Endodermal cell (in vitro differentiated cells): ENCODE measurements around the gene NAALADL2. TPM values are rescaled to one million over a fixed set of nuclear protein-coding genes. Genes with fewer than 3 reads are reported as not detected.

Experiments
- DNase-seq: peaks from one replicate; pipeline ENCODE4 v3.0.0-alpha.2; 2017
- H3K27ac ChIP-seq: 2 replicates; pipeline ENCODE4 v1.5.1; 2013; ENCODE audit warnings: mild to moderate bottlenecking, low read depth, low read length, moderate library complexity
- H3K27me3 ChIP-seq: 2 replicates; pipeline ENCODE4 v1.6.1; 2013; ENCODE audit warnings: mild to moderate bottlenecking, low read length, moderate library complexity; ENCODE audit not compliant: insufficient read depth, control insufficient read depth, poor library complexity, severe bottlenecking
- H3K36me3 ChIP-seq: 2 replicates; pipeline ENCODE4 v1.7.0; 2013; ENCODE audit warnings: mild to moderate bottlenecking, low read length, moderate library complexity; ENCODE audit not compliant: control insufficient read depth, insufficient read depth
- H3K4me1 ChIP-seq: one replicate; pipeline ENCODE4 v1.7.0; 2013; ENCODE audit warnings: low read length; ENCODE audit not compliant: control insufficient read depth, insufficient read depth
- H3K4me3 ChIP-seq: 2 replicates; pipeline ENCODE4 v1.5.1; 2013; ENCODE audit warnings: mild to moderate bottlenecking, low read length, moderate library complexity
- H3K9ac ChIP-seq: 2 replicates; pipeline ENCODE4 v1.6.1; 2013; ENCODE audit warnings: mild to moderate bottlenecking, low read length, moderate library complexity; ENCODE audit not compliant: poor library complexity, severe bottlenecking; ENCODE audit errors: extremely low read depth
- H3K9me3 ChIP-seq: 2 replicates; pipeline ENCODE4 v1.6.1; 2013; ENCODE audit warnings: mild to moderate bottlenecking, low read length, moderate library complexity; ENCODE audit not compliant: control insufficient read depth
- H3K27ac Mint-ChIP-seq: 2 replicates; pipeline ENCODE4 v1.8.0; 2020; ENCODE audit warnings: mixed read lengths
- H3K27me3 Mint-ChIP-seq: 2 replicates; pipeline ENCODE4 v1.8.0; 2021; ENCODE audit warnings: mild to moderate bottlenecking, mixed read lengths; ENCODE audit not compliant: insufficient read depth
- H3K36me3 Mint-ChIP-seq: 2 replicates; pipeline ENCODE4 v1.8.0; 2020; ENCODE audit warnings: low read depth, mixed read lengths
- H3K4me1 Mint-ChIP-seq: 2 replicates; pipeline ENCODE4 v1.8.0; 2020; ENCODE audit warnings: mixed read lengths
- H3K4me3 Mint-ChIP-seq: 2 replicates; pipeline ENCODE4 v1.8.0; 2020; ENCODE audit warnings: mild to moderate bottlenecking, moderate library complexity, mixed read lengths
- H3K9me3 Mint-ChIP-seq: 2 replicates; pipeline ENCODE4 v1.8.0; 2020; ENCODE audit warnings: mild to moderate bottlenecking, mixed read lengths
- CTCF ChIP-seq: fragments of 200-600 bp; sonication (generic); conservative IDR thresholded peaks from 2 replicates; pipeline ENCODE4 v1.5.0; 2021; ENCODE audit warnings: antibody characterized with exemption, mild to moderate bottlenecking
- WGBS, 2 experiments: methylation state at CpG; one replicate each; pipeline versions ENCODE4 v1.1.5 to v1.1.7; 2013; ENCODE audit warnings: missing lambda C conversion rate in 2 of 2, mixed read lengths in 1 of 2; ENCODE audit not compliant: insufficient coverage in 1 of 2, insufficient read length in 1 of 2; 5-methylcytosine and 5-hydroxymethylcytosine counted together
- total RNA-seq, 2 donors: library from RNA; stranded (reverse); fragmentation: NEBNext Ultra II Directional in 1 of 2; extraction: Animal tissue kit (Norgen Biotek cat#: 25700) in 1 of 2; gene quantifications; 2 replicates in 1 of 2; 3 replicates in 1 of 2; pipeline ENCODE4 v1.2.1, GENCODE V29; 2021

The NAALADL2 gene
- total RNA-seq, 2 donors from 2014 or later, result 1.6 to 1.8 TPM

- Histone ChIP-seq H3K4me3 (no peak overlapping the region), H3K27ac (no peak overlapping the region), H3K9ac (no peak overlapping the region), H3K27me3 (no peaks in the 10 kb centered on the region), H3K4me1 (no peaks in the 10 kb centered on the region), H3K36me3 (no peaks in the 10 kb centered on the region), H3K9me3 (no peaks in the 10 kb centered on the region)
- Mint-ChIP-seq H3K9me3 (no peaks in the 10 kb centered on the region), H3K27ac (no peak overlapping the region), H3K27me3 (no peaks in the 10 kb centered on the region), H3K36me3 (no peaks in the 10 kb centered on the region), H3K4me3 (no peak overlapping the region), H3K4me1 (peaks cover 2% of the 10 kb centered on the region)
- WGBS, 2 experiments, result 91 to 97% methylated on average over 4 of the region's 4 CpGs
- no peak for TF ChIP-seq CTCF
- DNase-seq, result no peak
Observed at GRCh38 chr3:175411405-175411804, 552.3 kb downstream of the NAALADL2 start.

DNA sequence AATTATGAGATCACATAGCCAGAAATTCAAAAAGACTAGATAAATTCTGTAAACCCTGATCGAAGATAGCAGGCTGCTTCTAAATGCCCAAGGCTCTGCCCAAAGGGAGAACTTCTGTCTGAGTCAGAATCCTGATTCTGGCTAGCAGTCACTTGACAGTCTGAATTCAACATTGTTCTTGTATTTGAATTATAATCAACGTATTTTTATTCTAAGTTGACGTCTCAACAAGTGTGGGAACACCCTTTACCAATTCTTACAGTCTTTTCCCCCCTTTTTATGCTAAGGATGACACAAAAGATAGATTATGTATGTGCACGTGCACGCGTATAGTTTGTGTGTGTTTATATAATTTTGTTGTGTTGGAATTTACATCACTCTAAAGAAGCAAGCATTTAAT lies 552.8 kb downstream of the NAALADL2 start:
- Histone ChIP-seq H3K9ac (no peak overlapping the region), H3K27ac (no peak overlapping the region), H3K36me3 (no peaks in the 10 kb centered on the region), H3K9me3 (no peaks in the 10 kb centered on the region), H3K4me1 (no peaks in the 10 kb centered on the region), H3K4me3 (no peak overlapping the region), H3K27me3 (no peaks in the 10 kb centered on the region)
- H3K9me3 Mint-ChIP-seq, result no peaks in the 10 kb centered on the region
- no peak overlapping the region for H3K4me3 Mint-ChIP-seq
- no peak overlapping the region for H3K27ac Mint-ChIP-seq
- H3K4me1 Mint-ChIP-seq, result peaks cover 2% of the 10 kb centered on the region
- WGBS, 2 experiments, result 88 to 89% methylated on average over 1 to 6 of the region's 6 CpGs
- DNase-seq, result no peak
- no peak for TF ChIP-seq CTCF
- no peaks in the 10 kb centered on the region for H3K27me3 Mint-ChIP-seq
- H3K36me3 Mint-ChIP-seq, result no peaks in the 10 kb centered on the region

- Mint-ChIP-seq H3K36me3 (no peaks in the 10 kb centered on the region), H3K4me1 (peaks cover 2% of the 10 kb centered on the region), H3K9me3 (no peaks in the 10 kb centered on the region), H3K27ac (no peak overlapping the region), H3K4me3 (no peak overlapping the region), H3K27me3 (no peaks in the 10 kb centered on the region)
- no peak for TF ChIP-seq CTCF
- H3K27me3 ChIP-seq, result no peaks in the 10 kb centered on the region
- DNase-seq, result no peak
- no peak overlapping the region for H3K4me3 ChIP-seq
- H3K27ac ChIP-seq, result no peak overlapping the region
- no peaks in the 10 kb centered on the region for H3K9me3 ChIP-seq
- H3K36me3 ChIP-seq, result no peaks in the 10 kb centered on the region
- WGBS, 2 experiments, result 92 to 100% methylated on average over 2 to 4 of the region's 4 CpGs
- H3K4me1 ChIP-seq, result no peaks in the 10 kb centered on the region
- no peak overlapping the region for H3K9ac ChIP-seq
Observed at GRCh38 chr3:175413926-175414325, 554.8 kb downstream of the NAALADL2 start.
